K562 (cell line): ENCODE data around the gene EXOC4. TPM values are rescaled to one million over a fixed set of nuclear protein-coding genes. Genes with fewer than 3 reads are reported as not detected.

Experiments used
- ATAC-seq: fragments of 200-7000 bp; cut with Tn5 transposase; 3 replicates; pipeline ENCODE4 v1.9.1; 2020; ENCODE audit warnings: moderate library complexity
- BruUV-seq: library from RNA; stranded (reverse); fragments of 400-500 nt; replicated peaks from 2 replicates; lab custom pipeline; 2021; lab: Mats Ljungman, UMichigan
- CTCF ChIA-PET: fragments of 300-600 bp; formaldehyde crosslinking; extraction: SDS; loops from one replicate; lab custom pipeline; 2021; ENCODE audit warnings: low intra/inter-chr PET ratio; lab: Yijun Ruan, JAX
- POLR2A ChIA-PET: fragments of 300-600, 350-650 bp; sonication (Branson Sonifier 250); formaldehyde crosslinking; extraction: SDS; loops from one replicate; lab custom pipeline; 2021; ENCODE audit warnings: antibody characterized with exemption, inconsistent platforms; lab: Yijun Ruan, JAX
- DNase-seq, 4 experiments: peaks; one replicate each; pipeline versions ENCODE4 v3.0.0 to v3.0.0-alpha.2; 2011 to 2018; ENCODE audit warnings: low spot score in 3 of 4, mixed read lengths in 3 of 4; ENCODE audit errors: extremely low read depth in 1 of 4
- FAIRE-seq: peaks from 2 replicates; lab custom pipeline; 2011; peaks lifted over from hg19 to GRCh38; lab: Jason Lieb, UNC
- H2AFZ ChIP-seq: 2 replicates; pipeline ENCODE4 v1.6.0; 2011; ENCODE audit warnings: low read depth, low read length, control low read depth, inconsistent platforms
- H3K27ac ChIP-seq: fragments of 200-600 bp; 3 replicates; pipeline ENCODE4 v1.8.0; 2011; ENCODE audit warnings: low read depth, mild to moderate bottlenecking, control low read depth, inconsistent platforms, low read length, moderate library complexity, mixed read lengths; ENCODE audit errors: extremely low read depth
- H3K27me3 ChIP-seq, 2 experiments: fragments of 300-600 bp in 1 of 2; 2 replicates in 1 of 2; 3 replicates in 1 of 2; pipeline versions ENCODE4 v1.6.0 to v1.8.0; 2011; ENCODE audit warnings: inconsistent platforms in 2 of 2, low read length in 2 of 2, mild to moderate bottlenecking in 1 of 2, mixed read lengths in 1 of 2, moderate library complexity in 1 of 2; ENCODE audit not compliant: control insufficient read depth in 2 of 2, insufficient read depth in 2 of 2
- H3K36me3 ChIP-seq: fragments of 300-600 bp; 3 replicates; pipeline ENCODE4 v1.8.0; 2011; ENCODE audit warnings: mild to moderate bottlenecking, low read length, inconsistent platforms; ENCODE audit not compliant: control insufficient read depth, insufficient read depth
- H3K4me1 ChIP-seq, 2 experiments: fragments of 200-600 bp in 1 of 2; replicated peaks in 1 of 2; 2 replicates in 1 of 2; 3 replicates in 1 of 2; pipeline versions ENCODE4 v1.5.1 to v1.8.0; 2011; ENCODE audit warnings: inconsistent platforms in 2 of 2, low read length in 2 of 2, mild to moderate bottlenecking in 1 of 2, mixed read lengths in 1 of 2, moderate library complexity in 1 of 2; ENCODE audit not compliant: control insufficient read depth in 2 of 2, insufficient read depth in 2 of 2
- H3K4me2 ChIP-seq: 2 replicates; pipeline ENCODE4 v1.6.1; 2011; ENCODE audit warnings: low read length, control low read depth, inconsistent platforms, mixed read lengths; ENCODE audit not compliant: insufficient read depth
- H3K4me3 ChIP-seq: fragments of 200-600 bp; sonication (generic), shearing (Covaris generic); 2 replicates; pipeline ENCODE4 v1.5.1; 2016; ENCODE audit warnings: control low read depth, inconsistent platforms
- H3K79me2 ChIP-seq: fragments of 200-600 bp; 3 replicates; pipeline ENCODE4 v1.8.0; 2011; ENCODE audit warnings: low read length, inconsistent platforms; ENCODE audit not compliant: control insufficient read depth, insufficient read depth
- H3K9ac ChIP-seq, 2 experiments: 2 replicates each; pipeline versions ENCODE4 v1.6.0 to v1.6.1; 2011; ENCODE audit warnings: low read depth in 2 of 2, low read length in 2 of 2, control low read depth in 1 of 2, inconsistent platforms in 1 of 2, mild to moderate bottlenecking in 1 of 2, mixed read lengths in 1 of 2; ENCODE audit not compliant: insufficient read depth in 1 of 2
- H3K9me1 ChIP-seq: one replicate; pipeline ENCODE4 v1.6.0; 2011; ENCODE audit warnings: inconsistent platforms, mild to moderate bottlenecking, low read length, moderate library complexity; ENCODE audit not compliant: control insufficient read depth, insufficient read depth
- H3K9me3 ChIP-seq: replicated peaks from 2 replicates; pipeline ENCODE4 v1.5.1; 2011; ENCODE audit warnings: low read depth, low read length, inconsistent platforms; ENCODE audit not compliant: control insufficient read depth, insufficient read depth
- H4K20me1 ChIP-seq: replicated peaks from 2 replicates; pipeline ENCODE4 v1.6.1; 2011; ENCODE audit warnings: low read length, inconsistent platforms, mixed read lengths; ENCODE audit not compliant: control insufficient read depth, insufficient read depth
- CHD2 ChIP-seq: IDR thresholded peaks from 2 replicates; pipeline ENCODE4 v1.6.1; 2011; ENCODE audit warnings: low read depth, low read length
- CHD4 ChIP-seq: fragments of 200-600 bp; sonication (generic); IDR thresholded peaks from 3 replicates; pipeline ENCODE4 v1.6.1; 2012; ENCODE audit warnings: low read depth, mild to moderate bottlenecking, mixed read lengths, low read length, inconsistent platforms; ENCODE audit not compliant: insufficient read depth, insufficient replicate concordance, poor library complexity, severe bottlenecking
- EP300 ChIP-seq: IDR thresholded peaks from 2 replicates; pipeline ENCODE4 v1.6.1; 2012; ENCODE audit warnings: low read length, improper control_type of control experiment
- FUS ChIP-seq: fragments of 200-400 bp; formaldehyde crosslinking; optimal IDR thresholded peaks from 2 replicates; pipeline ENCODE3; 2017; ENCODE audit warnings: low read depth, low read length
- HMGN3 ChIP-seq: IDR thresholded peaks from 2 replicates; pipeline ENCODE4 v1.6.1; 2011; ENCODE audit warnings: borderline replicate concordance, low read depth, mild to moderate bottlenecking, mixed read lengths, low read length; ENCODE audit not compliant: insufficient read length; ENCODE audit errors: extremely low read depth
- KDM5B ChIP-seq: fragments of 200-600 bp; sonication (generic); IDR thresholded peaks from 2 replicates; pipeline ENCODE4 v1.6.1; 2012; ENCODE audit warnings: low read depth, mild to moderate bottlenecking, moderate library complexity, low read length, control low read depth, inconsistent platforms; ENCODE audit not compliant: insufficient replicate concordance
- MAFG ChIP-seq: fragments of 450-650 bp; conservative IDR thresholded peaks from 2 replicates; pipeline ENCODE4 v1.6.1; 2016; ENCODE audit warnings: missing genetic modification characterization, missing compliant biosample characterization
- PCBP1 ChIP-seq: fragments of 200-400 bp; formaldehyde crosslinking; IDR thresholded peaks from 2 replicates; pipeline ENCODE4 v1.6.1; 2018; ENCODE audit warnings: mild to moderate bottlenecking, low read depth, low read length; ENCODE audit not compliant: poor library complexity, severe bottlenecking
- PRDM10 ChIP-seq: fragments of 450-650 bp; IDR thresholded peaks from 2 replicates; pipeline ENCODE4 v1.6.1; 2018; ENCODE audit not compliant: partially characterized antibody
- PURB ChIP-seq: sonication (generic); formaldehyde crosslinking; IDR thresholded peaks from 2 replicates; pipeline ENCODE4 v1.9.0; 2021; ENCODE audit warnings: low read depth, mild to moderate bottlenecking, missing genetic modification reagents
- RAD21 ChIP-seq, 2 experiments: fragments of 250-450 bp in 1 of 2; fragments of 450-650 bp in 1 of 2; sonication (Bioruptor Pico) in 1 of 2; formaldehyde crosslinking in 1 of 2; IDR thresholded peaks in 1 of 2; conservative IDR thresholded peaks in 1 of 2; 2 replicates each; pipeline versions ENCODE4 v1.4.0 to v1.8.0; 2020 to 2022; ENCODE audit warnings: mild to moderate bottlenecking in 2 of 2, moderate library complexity in 1 of 2
- RHOXF2B ChIP-seq: fragments of 250-450 bp; sonication (Bioruptor Pico); conservative IDR thresholded peaks from 2 replicates; pipeline ENCODE4 v1.5.1; 2021
- RUNX1 ChIP-seq: sonication (generic); IDR thresholded peaks from 2 replicates; pipeline ENCODE4 v1.6.1; 2016; ENCODE audit warnings: antibody characterized with exemption, low read depth
- SIRT6 ChIP-seq: IDR thresholded peaks from one replicate; pipeline ENCODE4 v1.6.1; 2012; ENCODE audit warnings: low read depth, mild to moderate bottlenecking, control low read depth, inconsistent platforms, low read length, moderate library complexity
- SRSF3 ChIP-seq: fragments of 200-400 bp; formaldehyde crosslinking; IDR thresholded peaks from 2 replicates; pipeline ENCODE4 v1.6.1; 2016; ENCODE audit warnings: mild to moderate bottlenecking, low read length, moderate library complexity; ENCODE audit not compliant: insufficient read depth
- THRAP3 ChIP-seq: fragments of 450-650 bp; IDR thresholded peaks from 2 replicates; pipeline ENCODE4 v1.6.1; 2016; ENCODE audit warnings: mild to moderate bottlenecking, inconsistent platforms, borderline replicate concordance
- ZBTB2 ChIP-seq: fragments of 450-650 bp; IDR thresholded peaks from 2 replicates; pipeline ENCODE4 v1.6.1; 2016; ENCODE audit warnings: antibody characterized with exemption
- ZNF57 ChIP-seq: fragments of 450-650 bp; formaldehyde crosslinking; IDR thresholded peaks from 2 replicates; pipeline ENCODE4 v1.4.0; 2020; ENCODE audit warnings: mild to moderate bottlenecking, moderate library complexity
- ZNF668 ChIP-seq: fragments of 250-450 bp; sonication (Bioruptor Pico); IDR thresholded peaks from 2 replicates; pipeline ENCODE4 v1.8.0; 2022; ENCODE audit warnings: mild to moderate bottlenecking, inconsistent platforms
- WGBS: fragments of 100-300 bp; shearing (Covaris generic); methylation state at CpG from one replicate; pipeline ENCODE4 v1.1.6; 2016; ENCODE audit warnings: low coverage, mixed read lengths; ENCODE audit not compliant: insufficient coverage; ENCODE audit errors: missing lambda C conversion rate; 5-methylcytosine and 5-hydroxymethylcytosine counted together
- in situ Hi-C: fragments of 300-500 bp; cut with MboI; formaldehyde crosslinking; loops from 4 replicates; pipeline ENCODE4 v1.15.0; 2018; ENCODE audit warnings: inconsistent platforms, mixed read lengths
- intact Hi-C: fragments of 100-400 bp; cut with micrococcal nuclease; formaldehyde crosslinking; loops from 2 replicates; pipeline ENCODE4 v1.14.2; 2022
- polyA plus RNA-seq, 8 experiments: library from polyadenylated mRNA; depleted of rRNA in 4 of 8; stranded (reverse) in 5 of 8; unstranded in 3 of 8; fragments of >200 nt; fragmentation: Nextera tagmentation in 2 of 8; fragmentation: Illumina TruSeq in 1 of 8; extraction: Ambion mirVana in 2 of 8; extraction: Trizol in 1 of 8; gene quantifications; 2 replicates each; pipeline versions ENCODE4 v1.2.1 to v1.2.3, GENCODE V29; 2011 to 2014; ENCODE audit warnings: inconsistent platforms in 1 of 8, missing spikeins in 1 of 8
- total RNA-seq, 7 experiments: library from RNA; depleted of rRNA in 6 of 7; stranded (reverse); fragments of >200 nt in 6 of 7; fragmentation: Illumina TruSeq in 2 of 7; extraction: Trizol in 2 of 7; gene quantifications; 2 replicates each; pipeline versions ENCODE4 v1.2.1 to v1.2.3, GENCODE V29; 2011 to 2021; ENCODE audit warnings: low replicate concordance in 1 of 7

Gene EXOC4
- total and polyA plus RNA-seq, 9 of the 15 experiments (the other 6 are each of a cell fraction or from before 2014, with no cell fraction given) = 18.5 to 73.1 (median 46.6) TPM

GRCh38 chr7:133536450-133536849, 283.6 kb downstream of the EXOC4 start (continued):
- TF ChIP-seq ZNF57 = no peak
- TF ChIP-seq THRAP3 = no peak
- no peak for TF ChIP-seq SIRT6
- no peak for TF ChIP-seq CHD4
- TF ChIP-seq PURB (CRISPR knock-in tag) = no peak
- TF ChIP-seq RUNX1 = no peak
- TF ChIP-seq CHD2 = no peak
- peak; percentile 59 for TF ChIP-seq MAFG

DNA sequence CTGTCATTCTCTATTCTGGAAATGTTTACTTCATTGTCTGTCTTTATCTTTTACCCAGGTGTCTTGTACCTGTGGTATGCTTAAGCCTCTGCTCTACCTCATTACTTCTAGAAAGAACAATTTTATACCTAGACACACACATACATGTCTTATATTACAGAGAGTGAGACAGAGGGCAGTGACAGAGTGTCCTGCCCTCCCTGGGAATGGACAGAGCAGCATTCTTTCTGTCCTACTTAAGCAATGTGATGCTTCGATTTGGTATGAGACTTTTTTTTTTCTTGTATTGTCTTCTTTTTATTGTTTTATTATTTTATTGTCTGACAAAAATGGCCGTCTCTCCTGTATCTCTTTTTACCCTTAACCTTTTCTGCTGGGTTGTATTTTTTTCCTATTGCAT, 286.1 kb downstream of the EXOC4 start:
- POLR2A ChIA-PET = no interaction called here
- Histone ChIP-seq H3K9me3 (no peaks in the 10 kb centered on the region), H3K9me1 (no peaks in the 10 kb centered on the region), H3K9ac (no peak overlapping the region), H3K27ac (no peak overlapping the region), H4K20me1 (no peaks in the 10 kb centered on the region), H3K36me3 (no peaks in the 10 kb centered on the region), H3K4me2 (no peak overlapping the region), H3K4me3 (no peak overlapping the region), H3K79me2 (no peaks in the 10 kb centered on the region), H2AFZ (no peak overlapping the region), H3K27me3 (no peaks in the 10 kb centered on the region), H3K4me1 (no peaks in the 10 kb centered on the region)
- in situ Hi-C loops = no loop called here
- no peak for ATAC-seq
- intact Hi-C loops = no loop called here
- DNase-seq = no peak
- CTCF ChIA-PET = no interaction called here
- BruUV-seq = no TSS peak
- FAIRE-seq = no peak
- 28% methylated on average over 2 of the region's 2 CpGs for WGBS
- no peak for TF ChIP-seq SRSF3
- no peak for TF ChIP-seq RAD21 (CRISPR knock-in tag; conservative IDR thresholded peaks at IDR 0.05 in 1 of 2, IDR thresholded peaks at IDR 0.05 in 1 of 2)
- no peak for TF ChIP-seq ZNF668
- TF ChIP-seq KDM5B = no peak
- no peak for TF ChIP-seq RHOXF2B (CRISPR knock-in tag)
- TF ChIP-seq FUS = no peak
- TF ChIP-seq ZBTB2 = no peak
- TF ChIP-seq PRDM10 = no peak
- TF ChIP-seq EP300 = no peak
- TF ChIP-seq HMGN3 = no peak
- TF ChIP-seq PCBP1 = no peak
